ENCODE results near the gene MRFAP1. TPM values are rescaled to one million over a fixed set of nuclear protein-coding genes. Genes with fewer than 3 reads are reported as not detected.

The MRFAP1 gene
- total and polyA plus RNA-seq, 10 of the 15 experiments (the other 5 are each of a cell fraction or from before 2014, with no cell fraction given): 18.7 to 105 (median 80.8) TPM

DNA sequence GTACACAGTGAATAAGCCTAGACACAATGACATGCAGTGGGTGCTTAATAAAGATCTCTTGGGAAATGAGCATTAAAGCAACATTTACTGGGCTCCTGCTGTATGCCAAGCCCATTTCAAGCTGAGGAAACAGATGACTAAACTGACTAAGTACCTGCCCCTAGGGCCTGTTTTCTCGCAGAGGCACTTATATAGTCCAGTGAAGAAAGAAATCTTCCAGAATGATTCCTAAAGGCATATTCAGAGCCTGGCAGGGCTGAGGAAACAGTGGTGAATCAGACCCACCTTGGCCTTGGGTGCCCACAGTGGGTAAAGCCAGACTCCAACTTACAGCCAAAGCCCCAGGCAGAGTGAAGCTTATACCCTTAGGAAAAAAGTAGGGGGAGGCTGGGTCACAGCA is 31.2 kb downstream of the MRFAP1 start:
- no peaks in the 10 kb centered on the region for H3K27me3 ChIP-seq (replicated peaks in 1 of 2; ENCODE audit: control insufficient read depth in 2 of 2, insufficient read depth in 2 of 2, low read length in 1 of 2)
- CTCF ChIA-PET: interaction anchor here (0.6 to 1.7 kb wide), 2 partner anchors 10 to 15 kb away, joined by 3 to 5 read pairs; no protein-coding TSS in a partner anchor
- 0% methylated on average over 1 of the region's 1 CpG for WGBS (ENCODE audit: insufficient coverage, insufficient replicate concordance, low lambda C conversion rate, missing lambda C conversion rate)

More for the DNA sequence above, 31.2 kb downstream of the MRFAP1 start:
- Histone ChIP-seq H3K4me1 (ENCODE audit: control insufficient read depth, insufficient read depth, low read length) (peaks cover 3% of the 10 kb centered on the region; the same call in 1 of the 2 replicates), H3K4me2 (ENCODE audit: control insufficient read depth, insufficient read depth) (no peak overlapping the region), H3K79me2 (ENCODE audit: control insufficient read depth, insufficient read depth, low read length) (peaks cover 22% of the 10 kb centered on the region), H3K4me3 (no peak overlapping the region), H3K27ac (ENCODE audit: control insufficient read depth, insufficient read depth) (no peak overlapping the region), H3K36me3 (ENCODE audit: control insufficient read depth in 2 of 2, insufficient read depth in 2 of 2, low read length in 1 of 2) (no peaks in the 10 kb centered on the region; a peak in 1 of 4 replicates), H3K9me3 (replicated peaks; ENCODE audit: control insufficient read depth, insufficient read depth, low read length) (no peaks in the 10 kb centered on the region; the same call in 2 of the 3 replicates), H4K20me1 (ENCODE audit: control insufficient read depth, insufficient read depth) (no peaks in the 10 kb centered on the region), H3K9ac (ENCODE audit: control insufficient read depth, insufficient read depth, low read length) (no peak overlapping the region), H2AFZ (ENCODE audit: control insufficient read depth, low read depth, low read length) (no peak overlapping the region)
- POLR2A ChIA-PET: interaction anchor here (1.3 kb wide), 1 partner anchor 31 kb away, joined by 4 read pairs; the partner anchor contains the start of gene MRFAP1
- BruUV-seq (replicated peaks): no TSS peak
- SMC1A ChIA-PET (ENCODE audit: uncharacterized antibody, unreplicated experiment): no interaction called here
- intact Hi-C loops (cut with micrococcal nuclease; ENCODE audit: unreplicated experiment) (no loop called here), in situ Hi-C loops (cut with MboI) (no loop called here)
- ATAC-seq (no peak), FAIRE-seq (no peak), DNase-seq (ENCODE audit: low read depth, low spot score) (no peak)
- TF ChIP-seq, protein P1, sequence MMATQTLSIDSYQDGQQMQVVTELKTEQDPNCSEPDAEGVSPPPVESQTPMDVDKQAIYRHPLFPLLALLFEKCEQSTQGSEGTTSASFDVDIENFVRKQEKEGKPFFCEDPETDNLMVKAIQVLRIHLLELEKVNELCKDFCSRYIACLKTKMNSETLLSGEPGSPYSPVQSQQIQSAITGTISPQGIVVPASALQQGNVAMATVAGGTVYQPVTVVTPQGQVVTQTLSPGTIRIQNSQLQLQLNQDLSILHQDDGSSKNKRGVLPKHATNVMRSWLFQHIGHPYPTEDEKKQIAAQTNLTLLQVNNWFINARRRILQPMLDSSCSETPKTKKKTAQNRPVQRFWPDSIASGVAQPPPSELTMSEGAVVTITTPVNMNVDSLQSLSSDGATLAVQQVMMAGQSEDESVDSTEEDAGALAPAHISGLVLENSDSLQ (IDR thresholded peaks at IDR 0.05): no peak
- TF ChIP-seq, protein P2, sequence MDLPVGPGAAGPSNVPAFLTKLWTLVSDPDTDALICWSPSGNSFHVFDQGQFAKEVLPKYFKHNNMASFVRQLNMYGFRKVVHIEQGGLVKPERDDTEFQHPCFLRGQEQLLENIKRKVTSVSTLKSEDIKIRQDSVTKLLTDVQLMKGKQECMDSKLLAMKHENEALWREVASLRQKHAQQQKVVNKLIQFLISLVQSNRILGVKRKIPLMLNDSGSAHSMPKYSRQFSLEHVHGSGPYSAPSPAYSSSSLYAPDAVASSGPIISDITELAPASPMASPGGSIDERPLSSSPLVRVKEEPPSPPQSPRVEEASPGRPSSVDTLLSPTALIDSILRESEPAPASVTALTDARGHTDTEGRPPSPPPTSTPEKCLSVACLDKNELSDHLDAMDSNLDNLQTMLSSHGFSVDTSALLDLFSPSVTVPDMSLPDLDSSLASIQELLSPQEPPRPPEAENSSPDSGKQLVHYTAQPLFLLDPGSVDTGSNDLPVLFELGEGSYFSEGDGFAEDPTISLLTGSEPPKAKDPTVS (IDR thresholded peaks at IDR 0.05; ENCODE audit: low read depth, low read length): no peak
- TF ChIP-seq NFXL1 (IDR thresholded peaks at IDR 0.05; ENCODE audit: borderline replicate concordance) (no peak), EED (IDR thresholded peaks at IDR 0.05; ENCODE audit: low read depth) (no peak), WRNIP1 (IDR thresholded peaks at IDR 0.05; ENCODE audit: borderline replicate concordance, low read depth, low read length) (no peak), TBL1XR1 (IDR thresholded peaks at IDR 0.05; ENCODE audit: low read depth, low read length) (no peak), KAT2A (conservative IDR thresholded peaks at IDR 0.05; ENCODE audit: control insufficient read depth, low read depth, low read length) (no peak), ZNF274 (IDR thresholded peaks at IDR 0.05; ENCODE audit: insufficient read depth, insufficient read length) (no peak), EP300 (IDR thresholded peaks at IDR 0.05; ENCODE audit: borderline replicate concordance in 1 of 2, control insufficient read depth in 1 of 2, low read depth in 2 of 2, low read length in 2 of 2) (no peak), LARP7 (IDR thresholded peaks at IDR 0.05) (no peak), TCF12 (IDR thresholded peaks at IDR 0.05; ENCODE audit: low read depth, low read length) (no peak)
- TF ChIP-seq, protein P3, sequence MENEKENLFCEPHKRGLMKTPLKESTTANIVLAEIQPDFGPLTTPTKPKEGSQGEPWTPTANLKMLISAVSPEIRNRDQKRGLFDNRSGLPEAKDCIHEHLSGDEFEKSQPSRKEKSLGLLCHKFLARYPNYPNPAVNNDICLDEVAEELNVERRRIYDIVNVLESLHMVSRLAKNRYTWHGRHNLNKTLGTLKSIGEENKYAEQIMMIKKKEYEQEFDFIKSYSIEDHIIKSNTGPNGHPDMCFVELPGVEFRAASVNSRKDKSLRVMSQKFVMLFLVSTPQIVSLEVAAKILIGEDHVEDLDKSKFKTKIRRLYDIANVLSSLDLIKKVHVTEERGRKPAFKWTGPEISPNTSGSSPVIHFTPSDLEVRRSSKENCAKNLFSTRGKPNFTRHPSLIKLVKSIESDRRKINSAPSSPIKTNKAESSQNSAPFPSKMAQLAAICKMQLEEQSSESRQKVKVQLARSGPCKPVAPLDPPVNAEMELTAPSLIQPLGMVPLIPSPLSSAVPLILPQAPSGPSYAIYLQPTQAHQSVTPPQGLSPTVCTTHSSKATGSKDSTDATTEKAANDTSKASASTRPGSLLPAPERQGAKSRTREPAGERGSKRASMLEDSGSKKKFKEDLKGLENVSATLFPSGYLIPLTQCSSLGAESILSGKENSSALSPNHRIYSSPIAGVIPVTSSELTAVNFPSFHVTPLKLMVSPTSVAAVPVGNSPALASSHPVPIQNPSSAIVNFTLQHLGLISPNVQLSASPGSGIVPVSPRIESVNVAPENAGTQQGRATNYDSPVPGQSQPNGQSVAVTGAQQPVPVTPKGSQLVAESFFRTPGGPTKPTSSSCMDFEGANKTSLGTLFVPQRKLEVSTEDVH (IDR thresholded peaks at IDR 0.05; ENCODE audit: low read depth, partially characterized antibody): no peak
- TF ChIP-seq, protein P4, sequence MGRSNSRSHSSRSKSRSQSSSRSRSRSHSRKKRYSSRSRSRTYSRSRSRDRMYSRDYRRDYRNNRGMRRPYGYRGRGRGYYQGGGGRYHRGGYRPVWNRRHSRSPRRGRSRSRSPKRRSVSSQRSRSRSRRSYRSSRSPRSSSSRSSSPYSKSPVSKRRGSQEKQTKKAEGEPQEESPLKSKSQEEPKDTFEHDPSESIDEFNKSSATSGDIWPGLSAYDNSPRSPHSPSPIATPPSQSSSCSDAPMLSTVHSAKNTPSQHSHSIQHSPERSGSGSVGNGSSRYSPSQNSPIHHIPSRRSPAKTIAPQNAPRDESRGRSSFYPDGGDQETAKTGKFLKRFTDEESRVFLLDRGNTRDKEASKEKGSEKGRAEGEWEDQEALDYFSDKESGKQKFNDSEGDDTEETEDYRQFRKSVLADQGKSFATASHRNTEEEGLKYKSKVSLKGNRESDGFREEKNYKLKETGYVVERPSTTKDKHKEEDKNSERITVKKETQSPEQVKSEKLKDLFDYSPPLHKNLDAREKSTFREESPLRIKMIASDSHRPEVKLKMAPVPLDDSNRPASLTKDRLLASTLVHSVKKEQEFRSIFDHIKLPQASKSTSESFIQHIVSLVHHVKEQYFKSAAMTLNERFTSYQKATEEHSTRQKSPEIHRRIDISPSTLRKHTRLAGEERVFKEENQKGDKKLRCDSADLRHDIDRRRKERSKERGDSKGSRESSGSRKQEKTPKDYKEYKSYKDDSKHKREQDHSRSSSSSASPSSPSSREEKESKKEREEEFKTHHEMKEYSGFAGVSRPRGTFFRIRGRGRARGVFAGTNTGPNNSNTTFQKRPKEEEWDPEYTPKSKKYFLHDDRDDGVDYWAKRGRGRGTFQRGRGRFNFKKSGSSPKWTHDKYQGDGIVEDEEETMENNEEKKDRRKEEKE (IDR thresholded peaks at IDR 0.05): no peak
- RAD21 ChIA-PET (ENCODE audit: unreplicated experiment): no interaction called here

Data from GM12878 (cell line).